ENCODE measurements around the gene TSPAN17.

DNA sequence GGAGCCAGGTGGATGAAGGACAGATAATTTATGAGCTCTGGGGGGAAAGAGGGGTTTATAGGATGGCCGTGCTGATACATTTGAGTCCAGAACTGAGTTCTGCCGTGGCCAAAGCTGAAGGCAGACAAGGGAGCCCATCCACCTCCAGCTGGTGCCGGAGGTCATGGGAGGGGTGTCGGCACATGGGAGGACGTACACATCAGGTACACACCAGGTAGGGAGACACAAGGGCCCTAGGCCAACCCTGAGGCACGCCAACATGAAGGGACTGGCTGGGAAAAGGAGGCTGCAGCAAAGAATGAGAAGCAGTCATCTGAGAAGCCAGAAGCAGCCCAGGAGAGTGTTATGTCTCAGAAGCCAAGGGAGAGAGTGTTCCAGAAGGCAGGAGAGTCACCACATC is 35.3 kb upstream of the TSPAN17 start:
- TF ChIP-seq EWSR1 (IDR thresholded peaks at IDR 0.05; ENCODE audit: borderline replicate concordance, low read depth, partially characterized antibody) (no peak), U2AF2 (optimal IDR thresholded peaks at IDR 0.05; ENCODE audit: low read depth, low read length) (no peak), KLF1 (tag; IDR thresholded peaks at IDR 0.05) (no peak), TARDBP (IDR thresholded peaks at IDR 0.05) (no peak), U2AF1 (optimal IDR thresholded peaks at IDR 0.05; ENCODE audit: low read depth, low read length) (no peak), SMC3 (conservative IDR thresholded peaks at IDR 0.05; ENCODE audit: insufficient read depth, low read depth, low read length) (no peak), USF2 (CRISPR knock-in tag; IDR thresholded peaks at IDR 0.05) (no peak), ZC3H8 (IDR thresholded peaks at IDR 0.05) (no peak), FIP1L1 (IDR thresholded peaks at IDR 0.05; ENCODE audit: low read depth, low read length, poor library complexity, severe bottlenecking) (no peak), TAF1 (IDR thresholded peaks at IDR 0.05; ENCODE audit: control insufficient read depth, extremely low read depth, insufficient read depth, low read length, severe bottlenecking) (no peak)
- TF ChIP-seq, protein P1, sequence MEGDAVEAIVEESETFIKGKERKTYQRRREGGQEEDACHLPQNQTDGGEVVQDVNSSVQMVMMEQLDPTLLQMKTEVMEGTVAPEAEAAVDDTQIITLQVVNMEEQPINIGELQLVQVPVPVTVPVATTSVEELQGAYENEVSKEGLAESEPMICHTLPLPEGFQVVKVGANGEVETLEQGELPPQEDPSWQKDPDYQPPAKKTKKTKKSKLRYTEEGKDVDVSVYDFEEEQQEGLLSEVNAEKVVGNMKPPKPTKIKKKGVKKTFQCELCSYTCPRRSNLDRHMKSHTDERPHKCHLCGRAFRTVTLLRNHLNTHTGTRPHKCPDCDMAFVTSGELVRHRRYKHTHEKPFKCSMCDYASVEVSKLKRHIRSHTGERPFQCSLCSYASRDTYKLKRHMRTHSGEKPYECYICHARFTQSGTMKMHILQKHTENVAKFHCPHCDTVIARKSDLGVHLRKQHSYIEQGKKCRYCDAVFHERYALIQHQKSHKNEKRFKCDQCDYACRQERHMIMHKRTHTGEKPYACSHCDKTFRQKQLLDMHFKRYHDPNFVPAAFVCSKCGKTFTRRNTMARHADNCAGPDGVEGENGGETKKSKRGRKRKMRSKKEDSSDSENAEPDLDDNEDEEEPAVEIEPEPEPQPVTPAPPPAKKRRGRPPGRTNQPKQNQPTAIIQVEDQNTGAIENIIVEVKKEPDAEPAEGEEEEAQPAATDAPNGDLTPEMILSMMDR (IDR thresholded peaks at IDR 0.05 in 2 of 3, conservative IDR thresholded peaks at IDR 0.05 in 1 of 3; ENCODE audit: insufficient read depth in 2 of 3, low read depth in 1 of 3, low read length in 3 of 3), result no peak
